Lower leg skin (tissue), 3 donors: ENCODE results near the gene AP5S1.

Experiments
- CTCF ChIP-seq, 3 donors: fragments of 450-650 bp; IDR thresholded peaks; one replicate each; pipeline ENCODE4 v1.5.1; 2016; ENCODE audit warnings: antibody characterized with exemption in 3 of 3, mild to moderate bottlenecking in 3 of 3, moderate library complexity in 2 of 3
- POLR2A ChIP-seq, 2 donors: fragments of 450-650 bp; IDR thresholded peaks; one replicate each; pipeline ENCODE4 v1.6.1; 2016 to 2017; ENCODE audit warnings: antibody characterized with exemption in 2 of 2, mild to moderate bottlenecking in 1 of 2, moderate library complexity in 1 of 2

DNA sequence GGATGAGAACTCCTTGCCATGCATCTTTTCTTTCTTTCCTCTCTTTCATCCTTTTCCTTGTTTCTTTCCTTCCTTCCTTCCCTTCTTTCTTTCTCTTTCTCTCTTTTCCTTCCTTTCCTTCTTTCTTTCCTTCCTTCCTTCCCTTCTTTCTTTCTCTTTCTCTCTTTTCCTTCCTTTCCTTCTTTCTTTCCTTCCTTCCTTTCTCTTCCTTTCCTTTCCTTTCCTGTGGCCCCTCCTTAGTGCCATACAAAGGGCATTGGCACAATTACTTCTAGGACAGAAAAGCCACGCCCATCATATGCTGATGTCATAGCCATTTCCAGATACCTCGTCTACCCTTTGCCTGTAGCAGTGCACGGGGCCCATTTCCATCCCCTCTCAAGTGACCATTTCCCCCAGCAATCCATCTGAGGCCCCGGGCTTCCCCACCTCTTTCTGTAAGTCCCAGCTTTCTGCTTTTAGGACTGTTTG lies 31.6 kb upstream of the AP5S1 start:
- TF ChIP-seq CTCF (IDR thresholded peaks at IDR 0.05) (no peak), POLR2A (IDR thresholded peaks at IDR 0.05) (no peak)
